Aorta (tissue), 5 donors: Measurements from ENCODE around the gene METTL4. TPM values are rescaled to one million over a fixed set of nuclear protein-coding genes. Genes with fewer than 3 reads are reported as not detected.
A peak's percentile ranks its signal among the peaks of the same experiment; 100 is the strongest.
"Not testable (repeated sequence)": the region's sequence is repeated elsewhere in the genome, so short reads cannot be mapped to it uniquely, and the experiment has no call there.

Source experiments
- ATAC-seq: fragments of 200-7000 bp; cut with Tn5 transposase; one replicate; pipeline ENCODE4 v1.9.1; 2022; ENCODE audit warnings: moderate library complexity; ENCODE audit not compliant: low FRiP score
- DNase-seq, 2 donors: peaks; one replicate each; pipeline ENCODE4 v3.0.0-alpha.2; 2020
- H3K27ac ChIP-seq, 2 donors: one replicate each; pipeline ENCODE4 v1.5.1; 2013; ENCODE audit warnings: low read length in 2 of 2, mild to moderate bottlenecking in 2 of 2, moderate library complexity in 2 of 2, control low read depth in 1 of 2, inconsistent platforms in 1 of 2, low read depth in 1 of 2
- H3K27me3 ChIP-seq, 2 donors: one replicate each; pipeline ENCODE4 v1.6.1; 2013; ENCODE audit warnings: control low read depth in 1 of 2, low read length in 1 of 2, mild to moderate bottlenecking in 1 of 2, moderate library complexity in 1 of 2; ENCODE audit not compliant: insufficient read depth in 2 of 2, control insufficient read depth in 1 of 2
- H3K36me3 ChIP-seq, 2 donors: one replicate each; pipeline ENCODE4 v1.6.1; 2013; ENCODE audit warnings: control low read depth in 1 of 2, low read length in 1 of 2, mild to moderate bottlenecking in 1 of 2; ENCODE audit not compliant: insufficient read depth in 2 of 2, control insufficient read depth in 1 of 2
- H3K4me1 ChIP-seq, 2 donors: one replicate each; pipeline ENCODE4 v1.6.1; 2013; ENCODE audit warnings: low read length in 2 of 2, control low read depth in 1 of 2, mild to moderate bottlenecking in 1 of 2, moderate library complexity in 1 of 2; ENCODE audit not compliant: insufficient read depth in 2 of 2, control insufficient read depth in 1 of 2
- H3K4me3 ChIP-seq, 2 donors: one replicate each; pipeline ENCODE4 v1.5.1; 2013; ENCODE audit warnings: low read length in 2 of 2, control low read depth in 1 of 2, mild to moderate bottlenecking in 1 of 2
- H3K9me3 ChIP-seq: one replicate; pipeline ENCODE4 v1.6.1; 2013; ENCODE audit warnings: mild to moderate bottlenecking, low read length; ENCODE audit not compliant: control insufficient read depth
- WGBS, 2 donors: extraction: QIAGEN DNeasy Blood & Tissue Kit; methylation state at CpG; one replicate each; pipeline ENCODE4 v1.1.7; 2013; 5-methylcytosine and 5-hydroxymethylcytosine counted together
- intact Hi-C, 2 donors: fragments of 100-400 bp; cut with DNase I; formaldehyde crosslinking; loops; one replicate each; pipeline versions ENCODE4 v1.14.2 to v1.15.0; 2022
- polyA plus RNA-seq, 2 donors: library from polyadenylated mRNA; stranded (reverse); fragments of 200-250 nt; gene quantifications; one replicate each; pipeline ENCODE4 v1.2.3, GENCODE V29; 2013
- total RNA-seq, 2 donors: library from RNA; stranded (reverse); fragmentation: NEBNext Ultra II Directional; extraction: Animal tissue kit (Norgen Biotek cat#: 25700); gene quantifications; one replicate each; pipeline ENCODE4 v1.2.1, GENCODE V29; 2021
- donor health status: healthy with polysubstance abuse.
- donor health status: Bipolar disorder and iron deficiency.
- donor health status: DM: no; HTN: no; CAD: no.
- donor health status: DM: no; HTN: no; CAD: no.
- donor health status: DM: yes; HTN: yes; CAD: no.

The METTL4 gene
- total and polyA plus RNA-seq, 4 donors = 5.0 to 14.3 (median 9.9) TPM

DNA sequence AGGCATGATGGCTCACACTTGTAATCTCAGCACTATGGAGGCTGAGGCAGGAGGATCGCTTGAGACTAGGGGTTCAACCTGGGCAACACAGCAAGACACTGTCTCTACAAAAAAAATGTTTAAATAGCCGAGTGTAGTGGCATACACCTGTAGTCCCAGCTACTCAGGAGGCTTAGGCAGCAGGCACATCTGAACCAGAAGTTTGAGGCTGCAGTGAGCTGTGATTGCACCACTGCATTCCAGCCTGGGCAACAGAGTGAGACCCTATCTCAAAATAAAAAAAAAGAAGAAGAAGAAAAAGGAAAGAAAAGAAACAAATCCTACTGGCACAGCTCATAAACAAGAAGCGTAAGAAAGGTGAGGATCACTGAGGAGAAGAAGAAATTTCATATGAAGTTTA lies 19.9 kb downstream of the METTL4 start:
- ATAC-seq = no peak
- intact Hi-C loops = no loop called here
- no peak overlapping the region for H3K27ac ChIP-seq

DNA sequence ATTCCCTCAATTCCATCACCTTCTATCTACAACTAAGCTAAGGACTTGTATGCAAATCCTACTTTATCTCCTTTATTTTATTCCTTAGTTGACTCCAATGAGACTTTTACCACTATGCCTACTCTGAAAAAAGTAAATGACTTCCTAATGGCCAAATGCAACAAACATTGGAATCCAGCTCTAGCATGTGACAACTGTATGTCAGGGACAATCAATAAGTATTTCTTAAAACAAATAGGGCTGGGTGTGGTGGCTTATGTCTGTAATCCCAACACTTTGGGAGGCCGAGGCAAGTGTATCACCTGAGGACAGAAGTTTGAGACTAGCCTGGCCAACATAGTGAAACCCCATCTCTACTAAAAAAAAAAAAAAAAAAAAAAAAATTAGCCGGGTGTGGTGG lies 21.8 kb downstream of the METTL4 start:
- Histone ChIP-seq H3K27me3 (no peaks in the 10 kb centered on the region), H3K27ac (no peak overlapping the region), H3K36me3 (no peaks in the 10 kb centered on the region), H3K4me1 (no peaks in the 10 kb centered on the region), H3K9me3 (no peaks in the 10 kb centered on the region), H3K4me3 (no peak overlapping the region)
- WGBS, 2 donors = 88 to 98% methylated on average over 2 of the region's 2 CpGs
- intact Hi-C loops = loop anchor here (5.0 to 10.0 kb wide), 4 partner anchors 445 to 1685 kb away; no protein-coding TSS in a partner anchor
- DNase-seq (no peak), ATAC-seq (no peak)

More for the DNA sequence above, 19.9 kb downstream of the METTL4 start:
- WGBS, 2 donors = 81 to 97% methylated on average over 3 of the region's 3 CpGs
- no peak overlapping the region for H3K4me3 ChIP-seq
- no peaks in the 10 kb centered on the region for H3K9me3 ChIP-seq
- no peaks in the 10 kb centered on the region for H3K27me3 ChIP-seq
- H3K36me3 ChIP-seq = no peaks in the 10 kb centered on the region
- DNase-seq = no peak
- H3K4me1 ChIP-seq = no peaks in the 10 kb centered on the region

DNA sequence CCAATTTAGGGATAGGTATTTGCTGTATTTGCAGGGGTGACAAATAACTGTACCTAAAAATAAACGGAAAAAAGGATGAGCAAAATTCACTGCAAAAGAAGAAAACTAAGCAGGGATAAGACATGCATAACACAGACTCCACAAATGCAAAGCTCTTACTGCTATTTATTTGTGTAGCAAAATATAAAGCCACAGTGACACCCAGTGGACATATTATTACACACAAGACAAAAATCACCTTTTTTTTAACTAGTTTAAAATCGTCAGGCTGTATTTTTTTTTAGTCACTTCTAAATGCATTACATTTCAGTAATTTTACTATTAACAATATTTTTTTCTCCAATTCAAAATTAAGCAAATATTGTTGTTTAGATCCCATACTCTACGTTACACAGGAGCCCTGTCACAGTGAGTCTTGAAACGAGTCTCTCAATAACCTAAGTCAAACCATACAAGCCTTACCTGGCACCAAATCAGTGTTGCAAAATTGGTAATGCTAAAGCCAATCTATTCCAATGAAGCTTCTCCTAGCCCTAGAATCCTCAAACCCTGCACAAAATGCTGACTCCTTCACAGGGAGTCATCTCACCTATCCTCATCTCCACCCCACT lies 23.7 kb downstream of the METTL4 start:
- Histone ChIP-seq H3K9me3 (no peaks in the 10 kb centered on the region), H3K36me3 (no peaks in the 10 kb centered on the region), H3K4me3 (no peak overlapping the region), H3K27ac (no peak overlapping the region), H3K4me1 (no peaks in the 10 kb centered on the region), H3K27me3 (no peaks in the 10 kb centered on the region)
- intact Hi-C loops = loop anchor here (5.0 to 10.0 kb wide), 4 partner anchors 443 to 1683 kb away; no protein-coding TSS in a partner anchor
- 39 to 48% methylated on average over 4 of the region's 4 CpGs for WGBS, 2 donors
- DNase-seq = no peak
- ATAC-seq = no peak

DNA sequence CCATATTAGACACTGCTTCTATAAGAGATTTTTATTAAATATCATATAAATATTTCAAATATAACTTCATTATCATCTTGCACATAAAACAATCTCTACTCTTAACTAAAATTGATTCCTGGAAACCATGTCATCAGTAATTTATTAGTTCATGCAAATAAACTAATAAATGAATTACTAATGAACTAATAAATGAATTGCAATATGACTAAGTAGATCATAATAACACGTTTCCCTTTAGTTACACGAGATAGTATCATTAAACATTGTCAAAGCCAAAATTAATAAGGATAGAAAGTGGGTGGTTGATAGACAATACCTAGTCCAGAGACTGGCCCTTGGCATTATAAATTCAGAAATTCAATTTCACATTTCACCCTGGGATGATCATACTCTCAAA lies 26.1 kb downstream of the METTL4 start:
- no peaks in the 10 kb centered on the region for H3K36me3 ChIP-seq
- no peaks in the 10 kb centered on the region for H3K4me1 ChIP-seq
- no peaks in the 10 kb centered on the region for H3K27me3 ChIP-seq
- no peak for DNase-seq
- H3K9me3 ChIP-seq = no peaks in the 10 kb centered on the region
- H3K27ac ChIP-seq = no peak overlapping the region
- 63 to 70% methylated on average over 2 of the region's 2 CpGs for WGBS, 2 donors
- intact Hi-C loops = loop anchor here (5.0 to 10.0 kb wide), 4 partner anchors 440 to 1680 kb away; no protein-coding TSS in a partner anchor
- H3K4me3 ChIP-seq = no peak overlapping the region
- ATAC-seq = no peak

DNA sequence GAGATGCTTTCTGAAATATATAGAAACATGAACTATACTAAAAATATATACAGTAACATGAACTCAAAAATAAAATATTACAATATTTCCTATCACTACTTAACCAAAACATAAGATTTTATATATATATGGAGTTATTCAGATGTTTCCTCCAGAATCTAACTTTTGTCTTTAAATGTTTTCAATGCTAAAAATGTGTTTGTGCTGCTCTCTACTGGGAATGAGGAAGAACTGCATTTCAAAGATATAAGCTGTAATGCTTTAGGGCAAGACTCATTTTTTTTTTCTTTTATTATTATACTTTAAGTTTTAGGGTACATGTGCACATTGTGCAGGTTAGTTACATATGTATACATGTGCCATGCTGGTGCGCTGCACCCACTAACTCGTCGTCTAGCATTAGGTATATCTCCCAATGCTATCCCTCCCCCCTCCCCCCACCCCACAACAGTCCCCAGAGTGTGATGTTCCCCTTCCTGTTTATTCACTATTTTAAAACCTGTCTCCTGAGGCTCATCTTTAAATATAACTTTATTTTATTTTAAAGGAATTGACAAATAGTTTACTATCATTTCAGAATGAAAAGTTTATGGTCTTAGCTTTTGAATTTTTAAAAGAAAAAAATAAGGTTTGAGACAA lies 29.3 kb downstream of the METTL4 start:
- ATAC-seq, H3K4me3 ChIP-seq, H3K27me3 ChIP-seq, H3K27ac ChIP-seq, DNase-seq, H3K9me3 ChIP-seq, H3K36me3 ChIP-seq, H3K4me1 ChIP-seq: not testable (repeated sequence)
- intact Hi-C loops = loop anchor here (2.0 to 10.0 kb wide), 5 partner anchors 205 to 1677 kb away; no protein-coding TSS in a partner anchor
- no CpG with 5 or more reads among the region's 3 CpGs for WGBS, 2 donors

DNA sequence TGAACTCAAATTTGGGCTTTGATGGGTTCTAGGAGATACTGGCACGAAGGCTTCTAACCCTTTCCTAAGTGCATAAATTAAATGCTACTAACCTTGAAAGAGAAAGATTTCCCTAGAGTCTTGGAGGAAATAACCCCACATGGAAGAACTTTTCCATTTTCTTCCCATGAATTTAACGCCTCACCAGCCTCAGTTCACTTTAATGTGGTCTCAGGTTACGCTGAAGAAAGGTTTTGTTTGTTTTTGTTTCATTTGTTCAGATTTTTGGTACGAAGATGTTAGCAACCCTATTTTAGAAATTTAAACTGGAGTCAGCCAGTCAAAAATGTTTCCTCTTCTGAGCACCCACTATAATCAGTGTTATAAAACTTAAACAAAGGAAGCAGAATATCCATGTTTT lies 30.7 kb downstream of the METTL4 start:
- DNase-seq (no peak), ATAC-seq (no peak)
- H3K9me3 ChIP-seq = no peaks in the 10 kb centered on the region
- no peak overlapping the region for H3K27ac ChIP-seq
- H3K4me3 ChIP-seq = no peak overlapping the region
- H3K36me3 ChIP-seq = no peaks in the 10 kb centered on the region
- H3K4me1 ChIP-seq = no peaks in the 10 kb centered on the region
- intact Hi-C loops = loop anchor here (5.0 to 10.0 kb wide), 4 partner anchors 203 to 1676 kb away; no protein-coding TSS in a partner anchor
- 68 to 76% methylated on average over 4 of the region's 4 CpGs for WGBS, 2 donors
- no peaks in the 10 kb centered on the region for H3K27me3 ChIP-seq

DNA sequence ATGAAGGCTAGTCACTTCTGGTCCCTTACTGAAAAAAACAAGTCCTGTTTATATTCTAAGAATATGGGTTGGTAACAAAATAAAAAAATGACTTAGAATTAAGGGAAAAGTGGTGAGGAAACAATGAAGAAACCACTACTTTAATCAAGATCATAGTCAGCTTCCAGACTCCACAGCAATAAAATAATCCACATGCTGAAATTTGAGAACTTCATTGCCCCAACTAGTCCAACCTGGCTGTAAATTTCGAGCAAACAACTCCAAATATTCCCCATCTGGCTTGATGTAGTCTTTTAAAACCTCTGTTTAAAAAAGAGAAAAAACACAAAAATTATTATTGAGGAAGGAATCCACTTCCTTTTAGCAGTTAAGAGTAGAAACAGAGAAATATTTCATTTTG lies 32.5 kb downstream of the METTL4 start:
- no peaks in the 10 kb centered on the region for H3K4me1 ChIP-seq
- intact Hi-C loops = no loop called here
- DNase-seq = no peak
- H3K36me3 ChIP-seq = no peaks in the 10 kb centered on the region
- H3K27ac ChIP-seq = no peak overlapping the region
- H3K27me3 ChIP-seq = no peaks in the 10 kb centered on the region
- no peak for ATAC-seq
- H3K4me3 ChIP-seq = no peak overlapping the region
- no peaks in the 10 kb centered on the region for H3K9me3 ChIP-seq
- 41 to 57% methylated on average over 1 of the region's 1 CpG for WGBS, 2 donors

DNA sequence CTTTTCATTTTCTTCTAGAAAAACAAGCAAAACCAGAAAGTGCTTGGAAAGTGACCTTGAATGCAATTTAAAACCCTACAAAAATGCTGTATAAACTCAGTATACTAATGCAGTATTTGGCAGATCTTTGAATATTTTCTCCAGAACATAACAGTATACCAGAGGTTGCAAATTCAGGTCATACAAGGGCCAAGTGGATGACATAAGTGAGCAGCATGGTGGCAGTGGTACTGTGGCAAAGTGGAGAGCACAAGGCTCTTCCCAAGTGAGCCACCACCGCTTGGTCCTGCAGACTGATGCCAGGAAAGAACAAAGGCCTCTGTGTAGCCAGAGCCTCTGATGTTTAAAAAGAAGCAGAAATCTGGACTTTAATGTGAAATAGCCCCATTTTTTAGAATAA lies 33.1 kb downstream of the METTL4 start:
- DNase-seq = no peak
- no peaks in the 10 kb centered on the region for H3K27me3 ChIP-seq
- 66 to 77% methylated on average over 1 of the region's 1 CpG for WGBS, 2 donors
- H3K27ac ChIP-seq = no peak overlapping the region
- H3K4me1 ChIP-seq = no peaks in the 10 kb centered on the region
- intact Hi-C loops = no loop called here
- no peaks in the 10 kb centered on the region for H3K9me3 ChIP-seq
- H3K4me3 ChIP-seq = no peak overlapping the region
- no peaks in the 10 kb centered on the region for H3K36me3 ChIP-seq
- ATAC-seq = no peak

DNA sequence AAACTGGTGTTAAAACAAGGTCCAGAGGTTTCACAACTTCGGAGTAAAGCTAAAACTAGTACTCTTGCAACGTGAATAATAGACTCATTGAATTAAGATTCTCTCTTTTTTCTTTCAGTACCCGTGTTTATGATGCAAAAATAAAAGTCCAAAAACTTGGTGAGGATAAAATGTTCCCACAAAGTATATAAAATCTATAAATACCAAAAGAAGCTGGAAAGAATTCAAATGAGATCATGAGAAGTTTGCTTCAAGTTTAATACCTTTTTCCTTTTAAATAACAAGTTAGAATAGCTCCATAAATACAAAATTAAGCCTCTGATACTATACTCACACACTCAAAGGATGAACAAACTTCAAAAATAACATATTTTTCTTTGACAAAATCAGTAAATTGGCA lies 34.0 kb downstream of the METTL4 start:
- 10 to 12% methylated on average over 3 of the region's 3 CpGs for WGBS, 2 donors
- peak overlapping the region in 1 of 2 donors; percentile 14 for H3K27ac ChIP-seq
- intact Hi-C loops = no loop called here
- no peaks in the 10 kb centered on the region for H3K27me3 ChIP-seq
- no peaks in the 10 kb centered on the region for H3K36me3 ChIP-seq
- DNase-seq = no peak
- no peak for ATAC-seq
- no peak overlapping the region for H3K4me3 ChIP-seq
- H3K9me3 ChIP-seq = no peaks in the 10 kb centered on the region
- H3K4me1 ChIP-seq = no peaks in the 10 kb centered on the region
